ENCODE results near the gene APOL5.

The APOL5 gene

GRCh38 chr22:35712672-35713071 lies 5.0 kb upstream of the APOL5 start:
- DNase-seq (ENCODE audit: low spot score): no peak
- TF ChIP-seq CTCF (IDR thresholded peaks at IDR 0.05; ENCODE audit: extremely low read depth, missing control alignments): no peak

GRCh38 chr22:35719212-35719875 lies 1.7 kb downstream of the APOL5 start:
- no peak for DNase-seq (ENCODE audit: low spot score)
- TF ChIP-seq CTCF (IDR thresholded peaks at IDR 0.05; ENCODE audit: extremely low read depth, missing control alignments): no peak

- no peak for DNase-seq (ENCODE audit: low spot score)
- TF ChIP-seq CTCF (IDR thresholded peaks at IDR 0.05; ENCODE audit: extremely low read depth, missing control alignments): no peak
Observed at GRCh38 chr22:35721960-35722359, 4.3 kb downstream of the APOL5 start.

GRCh38 chr22:35725521-35725920 lies 7.8 kb downstream of the APOL5 start:
- no peak for DNase-seq (ENCODE audit: low spot score)

GRCh38 chr22:35726398-35726797 lies 8.7 kb downstream of the APOL5 start:
- DNase-seq (ENCODE audit: low spot score): no peak
- no peak for TF ChIP-seq CTCF (IDR thresholded peaks at IDR 0.05; ENCODE audit: extremely low read depth, missing control alignments)

More at GRCh38 chr22:35725521-35725920, 7.8 kb downstream of the APOL5 start:
- TF ChIP-seq CTCF (IDR thresholded peaks at IDR 0.05; ENCODE audit: extremely low read depth, missing control alignments): no peak

- DNase-seq (ENCODE audit: low spot score): no peak
- no peak for TF ChIP-seq CTCF (IDR thresholded peaks at IDR 0.05; ENCODE audit: extremely low read depth, missing control alignments)
Observed at GRCh38 chr22:35726933-35727332, 9.3 kb downstream of the APOL5 start.

- no peak for TF ChIP-seq CTCF (IDR thresholded peaks at IDR 0.05; ENCODE audit: extremely low read depth, missing control alignments)
- no peak for DNase-seq (ENCODE audit: low spot score)
Observed at GRCh38 chr22:35727436-35727835, 9.8 kb downstream of the APOL5 start.
